HG03175 (cell line): ENCODE results near the gene MYO1F.
"Not testable (repeated sequence)": the region's sequence is repeated elsewhere in the genome, so short reads cannot be mapped to it uniquely, and the experiment has no call there.

ENCODE experiments used
- ATAC-seq: cut with Tn5 transposase; IDR thresholded peaks from one replicate; pipeline ENCODE4 v1.9.1; 2021; ENCODE audit warnings: mild to moderate bottlenecking, moderate library complexity; ENCODE audit not compliant: unreplicated experiment

Gene MYO1F

GRCh38 chr19:8600816-8601215 lies 23.6 kb upstream of the MYO1F start:
- ATAC-seq: no peak

- no peak for ATAC-seq
These were observed 22.8 kb upstream of the MYO1F start for GRCh38 chr19:8600064-8600463.

- ATAC-seq: no peak
These were observed 18.9 kb upstream of the MYO1F start for GRCh38 chr19:8596168-8596567.

- ATAC-seq: no peak
These were observed 18.4 kb upstream of the MYO1F start for GRCh38 chr19:8595651-8596050.

GRCh38 chr19:8593931-8594330 lies 16.7 kb upstream of the MYO1F start:
- no peak for ATAC-seq

- ATAC-seq: no peak
These were observed 15.2 kb upstream of the MYO1F start for GRCh38 chr19:8592231-8593009.

GRCh38 chr19:8589177-8589714 lies 12.0 kb upstream of the MYO1F start:
- no peak for ATAC-seq

GRCh38 chr19:8585894-8586750 lies 8.9 kb upstream of the MYO1F start:
- ATAC-seq: no peak

- ATAC-seq: no peak
These were observed 8.0 kb upstream of the MYO1F start for GRCh38 chr19:8584965-8585893.

GRCh38 chr19:8580710-8581281 lies 3.6 kb upstream of the MYO1F start:
- no peak for ATAC-seq

- ATAC-seq: no peak
These were observed 1.5 kb upstream of the MYO1F start for GRCh38 chr19:8578642-8579265.

GRCh38 chr19:8577741-8578140 lies 499 bp upstream of the MYO1F start:
- ATAC-seq: no peak

GRCh38 chr19:8576273-8576993 lies 809 bp downstream of the MYO1F start:
- ATAC-seq: no peak

GRCh38 chr19:8575467-8575997 lies 1.7 kb downstream of the MYO1F start:
- ATAC-seq: no peak

- not testable (repeated sequence) for ATAC-seq
These were observed 2.7 kb downstream of the MYO1F start for GRCh38 chr19:8574619-8574922.

GRCh38 chr19:8573316-8573715 lies 3.9 kb downstream of the MYO1F start:
- no peak for ATAC-seq

- ATAC-seq: no peak
These were observed 6.2 kb downstream of the MYO1F start for GRCh38 chr19:8571006-8571411.

GRCh38 chr19:8569066-8569771 lies 8.0 kb downstream of the MYO1F start:
- peak; percentile 82 for ATAC-seq
